ENCODE measurements around the gene MRPL19. TPM values are rescaled to one million over a fixed set of nuclear protein-coding genes. Genes with fewer than 3 reads are reported as not detected.
"Not testable (repeated sequence)": the region's sequence is repeated elsewhere in the genome, so short reads cannot be mapped to it uniquely, and the experiment has no call there.

MRPL19 gene
- total RNA-seq, 1 donor from 2014 or later = 39.9 TPM

- ATAC-seq = no peak
These were observed 29.3 kb downstream of the MRPL19 start for GRCh38 chr2:75675908-75676307.

- ATAC-seq = no peak
These were observed 29.9 kb downstream of the MRPL19 start for GRCh38 chr2:75676464-75676863.

GRCh38 chr2:75679556-75679955 lies 33.0 kb downstream of the MRPL19 start:
- ATAC-seq = no peak

- no peak for ATAC-seq
These were observed 33.8 kb downstream of the MRPL19 start for GRCh38 chr2:75680402-75680801.

- not testable (repeated sequence) for ATAC-seq
These were observed 36.8 kb downstream of the MRPL19 start for GRCh38 chr2:75683430-75683829.

- no peak for ATAC-seq
These were observed 41.6 kb downstream of the MRPL19 start for GRCh38 chr2:75688196-75688595.

GRCh38 chr2:75698918-75699317 lies 52.3 kb downstream of the MRPL19 start:
- ATAC-seq = no peak

- no peak for ATAC-seq
These were observed 56.0 kb downstream of the MRPL19 start for GRCh38 chr2:75702593-75702992.

GRCh38 chr2:75703589-75704287 lies 57.2 kb downstream of the MRPL19 start:
- ATAC-seq = no peak

- ATAC-seq = no peak
These were observed 59.3 kb downstream of the MRPL19 start for GRCh38 chr2:75705921-75706320.

GRCh38 chr2:75707901-75708300 lies 61.3 kb downstream of the MRPL19 start:
- ATAC-seq = no peak

- ATAC-seq = no peak
These were observed 62.7 kb downstream of the MRPL19 start for GRCh38 chr2:75709297-75709696.

GRCh38 chr2:75710220-75710576 lies 63.6 kb downstream of the MRPL19 start:
- ATAC-seq = no peak

GRCh38 chr2:75710577-75711253 lies 64.1 kb downstream of the MRPL19 start, which contains the start of gene GCFC2:
TSS of gene GCFC2 (minus strand) at chr2:75710915. CDS start at chr2:75710855, 60 bp downstream.
- peak; percentile 98 for ATAC-seq

- ATAC-seq = not testable (repeated sequence)
These were observed 65.0 kb downstream of the MRPL19 start for GRCh38 chr2:75711590-75711989.

- no peak for ATAC-seq
These were observed 69.8 kb downstream of the MRPL19 start for GRCh38 chr2:75716406-75716805.

- no peak for ATAC-seq
These were observed 73.0 kb downstream of the MRPL19 start for GRCh38 chr2:75719616-75720015.

GRCh38 chr2:75720525-75720924 lies 73.9 kb downstream of the MRPL19 start:
- no peak for ATAC-seq

- no peak for ATAC-seq
These were observed 76.1 kb downstream of the MRPL19 start for GRCh38 chr2:75722687-75723086.

- no peak for ATAC-seq
These were observed 82.2 kb downstream of the MRPL19 start for GRCh38 chr2:75728614-75729419.

GRCh38 chr2:75729861-75730260 lies 83.3 kb downstream of the MRPL19 start:
- no peak for ATAC-seq

GRCh38 chr2:75736276-75736675 lies 89.7 kb downstream of the MRPL19 start:
- ATAC-seq = no peak

GRCh38 chr2:75737961-75738360 lies 91.4 kb downstream of the MRPL19 start:
- no peak for ATAC-seq

All from esophagus mucosa (tissue), 1 donor.